CD4-positive, alpha-beta T cell treated with Interleukin-4 for 1 hour (primary cell): ENCODE measurements around the gene ATL2.
"Not testable (repeated sequence)": the region's sequence is repeated elsewhere in the genome, so short reads cannot be mapped to it uniquely, and the experiment has no call there.

ENCODE experiments used
- DNase-seq, 2 donors: peaks; one replicate each; pipeline ENCODE4 v3.0.0-alpha.2; 2020 to 2022

Gene ATL2

DNA sequence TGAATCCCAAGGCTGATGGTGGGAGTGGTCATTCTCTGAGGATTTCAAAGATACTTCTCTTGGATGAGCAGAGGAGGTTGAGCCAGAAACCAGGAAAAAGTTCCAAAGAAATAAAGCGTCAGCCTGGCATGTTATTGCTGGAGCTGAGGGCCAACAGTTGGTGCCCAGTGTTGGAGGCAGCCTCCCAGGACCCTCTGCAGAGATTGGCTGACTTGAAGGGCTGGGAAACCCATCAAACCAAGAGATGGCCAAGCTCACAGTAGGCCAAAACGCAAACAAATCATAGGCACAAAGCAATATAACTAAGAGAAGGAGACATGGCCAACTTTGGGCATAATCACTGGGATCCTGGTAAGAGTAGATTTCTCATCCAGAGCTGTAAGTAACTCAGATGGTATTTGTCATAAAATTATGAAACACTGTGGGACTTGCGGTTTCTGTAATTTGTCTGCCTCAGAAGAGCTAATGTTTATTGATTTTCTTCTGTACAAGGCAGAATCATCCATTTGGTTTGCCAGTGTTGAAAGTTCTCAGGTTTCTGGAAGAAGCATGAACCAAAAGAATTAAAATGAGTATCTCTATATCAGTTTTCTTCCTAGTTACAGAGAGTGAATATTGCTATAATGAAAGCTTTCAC lies 108.3 kb downstream of the ATL2 start:
- DNase-seq: no peak

GRCh38 chr2:38268001-38268400 lies 109.1 kb downstream of the ATL2 start:
- no peak for DNase-seq

DNA sequence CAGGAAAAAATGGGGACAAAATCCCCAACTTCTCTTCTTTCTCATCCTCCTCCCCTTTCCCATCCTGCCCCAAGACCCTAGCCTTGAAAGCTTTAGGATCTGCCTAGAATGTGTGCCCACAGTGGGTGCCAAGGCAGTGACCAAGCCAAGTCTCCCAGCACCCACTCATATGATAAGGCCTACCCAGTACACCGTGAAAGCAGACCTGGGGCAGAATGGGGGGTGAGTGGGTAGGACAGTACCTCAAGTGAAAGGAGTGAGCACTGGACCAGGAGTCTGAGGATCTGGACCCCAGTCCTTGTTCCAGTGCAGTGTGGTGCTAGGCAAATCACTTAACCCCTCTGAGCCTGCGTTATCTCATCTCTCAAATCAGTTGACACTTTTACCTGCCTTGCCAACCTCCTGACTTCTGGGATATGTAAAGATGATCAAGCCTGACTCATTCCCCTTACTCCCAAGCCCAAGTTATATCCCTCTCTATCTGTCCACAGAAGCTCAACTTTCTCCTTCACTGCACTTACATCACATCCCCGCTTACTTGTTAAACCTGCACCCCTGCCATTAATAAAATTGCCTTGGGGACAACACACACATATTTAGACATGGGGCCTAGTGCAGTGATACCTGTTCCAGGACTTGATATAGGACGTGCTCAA lies 109.7 kb downstream of the ATL2 start:
- DNase-seq: no peak

GRCh38 chr2:38266382-38267061 lies 110.6 kb downstream of the ATL2 start:
- DNase-seq: no peak

GRCh38 chr2:38265461-38265860 lies 111.6 kb downstream of the ATL2 start:
- no peak for DNase-seq

GRCh38 chr2:38264396-38265221 lies 112.5 kb downstream of the ATL2 start:
- no peak for DNase-seq

- no peak for DNase-seq
Measured at GRCh38 chr2:38263293-38263692, 113.8 kb downstream of the ATL2 start.

DNA sequence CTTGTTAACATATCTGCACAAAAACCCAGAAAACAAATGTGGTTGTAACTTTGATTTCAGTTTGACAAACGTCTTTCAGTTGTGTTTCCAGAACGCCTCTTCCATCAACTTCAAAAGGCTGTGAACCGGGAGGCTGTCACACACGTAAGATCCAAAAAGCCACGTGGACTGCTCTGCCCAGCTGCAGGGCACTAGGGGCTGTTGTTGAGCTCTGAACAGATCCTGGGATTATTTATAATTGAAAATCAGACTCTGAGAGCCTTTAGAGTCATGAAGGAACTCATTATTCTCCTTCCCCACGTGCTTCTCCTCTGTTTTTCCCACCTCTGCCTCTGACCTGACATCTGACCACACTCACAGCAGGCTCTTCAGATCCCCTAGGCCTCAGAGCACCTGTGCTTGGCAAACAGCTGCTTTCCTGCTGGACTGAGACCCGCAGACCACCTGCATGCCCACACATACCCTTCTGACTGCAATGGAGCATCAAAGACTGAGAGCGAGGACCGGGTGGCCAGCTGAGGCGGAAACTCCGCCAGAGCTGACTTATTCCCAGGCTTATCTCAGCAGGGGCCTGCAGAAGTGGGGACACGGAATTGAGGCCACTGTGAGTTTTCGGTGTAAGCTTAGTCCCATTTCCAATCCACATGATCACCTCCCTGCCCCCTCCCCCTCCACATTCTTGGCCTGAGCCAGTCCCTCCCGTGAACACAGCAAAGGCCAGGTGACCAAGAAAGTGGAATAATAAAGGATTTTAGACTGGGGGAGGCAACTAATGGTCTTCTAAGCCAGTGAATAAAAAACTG lies 114.8 kb downstream of the ATL2 start:
- DNase-seq: no peak

DNA sequence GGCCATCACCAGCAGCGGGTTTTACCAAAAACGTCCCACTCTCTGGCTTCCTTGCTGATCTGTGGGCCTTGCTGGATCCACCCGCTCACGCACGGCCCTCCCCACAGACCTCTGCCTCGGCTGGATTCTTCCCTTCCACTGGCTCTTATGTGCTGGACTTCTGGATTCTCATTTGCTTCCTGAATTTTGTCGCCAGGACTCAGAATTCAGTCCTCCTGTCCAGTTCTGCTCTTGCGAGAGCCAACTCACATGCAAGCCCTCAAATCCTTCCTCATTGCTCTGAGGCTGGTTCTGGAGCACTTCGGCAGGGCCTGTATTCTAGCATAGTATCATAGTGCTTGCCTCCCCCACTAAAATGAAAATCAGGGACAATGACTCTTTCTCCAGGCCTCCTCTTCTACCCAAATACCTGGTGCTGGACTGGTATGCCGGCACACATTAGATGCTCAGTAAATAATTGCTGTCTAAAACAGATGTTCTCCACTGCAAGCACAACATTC lies 115.5 kb downstream of the ATL2 start:
- no peak for DNase-seq

DNA sequence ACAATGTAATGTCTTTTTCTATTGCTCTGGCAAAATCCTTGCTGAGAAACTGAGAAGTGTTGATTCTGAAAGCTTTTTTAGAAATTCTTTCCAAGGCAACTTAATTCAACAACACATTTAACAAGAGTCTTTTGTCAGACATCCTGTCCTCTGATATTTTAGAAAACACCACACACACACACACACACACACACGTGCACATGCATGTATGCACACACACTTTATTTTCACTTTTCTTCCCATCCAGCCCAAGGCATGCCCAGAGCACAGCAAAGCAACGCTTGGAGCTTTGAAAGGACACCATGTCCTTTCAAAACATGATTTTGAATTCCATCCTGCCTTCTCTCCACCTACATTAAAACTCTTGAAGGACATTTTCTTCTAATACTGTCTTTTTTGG lies 116.1 kb downstream of the ATL2 start:
- DNase-seq: no peak

DNA sequence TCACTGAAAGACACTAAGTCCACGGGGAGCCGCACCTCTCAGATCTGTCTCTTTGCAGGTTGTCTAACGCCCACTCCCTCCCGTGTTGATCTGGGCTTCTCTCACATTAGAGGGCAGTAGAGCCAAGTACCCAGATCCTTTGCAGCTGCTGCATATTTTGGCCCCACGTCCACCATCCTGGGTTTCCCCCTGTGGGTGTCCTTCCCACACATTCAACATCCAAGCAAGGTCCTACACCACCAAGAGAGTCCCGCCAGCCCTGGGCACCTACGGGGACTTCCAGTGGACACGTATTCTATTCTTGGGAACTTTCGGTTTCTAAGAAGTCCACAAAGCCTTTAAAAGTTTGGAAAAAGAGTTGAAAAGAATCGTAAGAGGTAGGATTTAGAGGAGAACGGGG lies 116.6 kb downstream of the ATL2 start:
- no peak for DNase-seq

DNA sequence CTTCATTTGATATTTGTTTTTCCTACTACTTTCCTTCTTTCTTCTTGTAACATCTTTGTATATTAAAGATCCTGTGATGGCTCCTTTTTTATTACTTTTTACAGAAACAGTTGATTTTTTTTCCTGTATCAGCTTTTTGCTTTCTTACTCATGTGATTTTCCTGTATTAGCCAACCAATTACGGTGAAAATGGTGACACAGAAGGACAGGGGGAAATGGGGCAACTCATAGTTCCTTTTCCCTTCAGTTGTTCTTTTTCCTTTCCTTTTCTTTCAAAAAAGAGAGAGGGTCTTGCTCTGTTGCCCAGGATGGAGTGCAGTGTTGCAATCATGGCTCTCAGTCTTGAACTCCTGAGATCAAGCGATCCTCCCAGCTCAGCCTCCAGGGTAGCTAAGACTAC lies 117.8 kb downstream of the ATL2 start:
- DNase-seq: no peak

DNA sequence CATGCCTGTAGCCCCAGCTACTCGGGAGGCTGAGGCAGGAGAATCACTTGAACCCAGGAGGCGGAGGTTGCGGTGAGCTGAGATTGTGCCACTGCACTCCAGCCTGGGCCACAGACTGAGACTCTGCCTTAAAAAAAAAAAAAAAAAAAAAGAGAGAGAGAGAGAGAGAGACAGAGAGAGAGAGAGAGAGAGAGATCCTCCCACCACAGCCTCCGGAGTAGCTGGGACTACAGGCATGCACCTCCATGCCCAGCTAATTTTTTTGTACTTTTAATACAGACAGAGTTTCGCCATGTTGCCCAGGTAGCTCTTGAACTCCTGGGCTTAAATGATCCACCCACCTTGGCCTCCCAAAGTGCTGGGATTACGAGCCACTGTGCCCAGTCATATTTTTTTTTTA lies 119.4 kb downstream of the ATL2 start:
- not testable (repeated sequence) for DNase-seq

GRCh38 chr2:38256610-38257009 lies 120.5 kb downstream of the ATL2 start:
- DNase-seq: no peak

- DNase-seq: no peak
Measured at GRCh38 chr2:38255211-38255610, 121.9 kb downstream of the ATL2 start.

GRCh38 chr2:38254796-38255195 lies 122.3 kb downstream of the ATL2 start:
- no peak for DNase-seq

DNA sequence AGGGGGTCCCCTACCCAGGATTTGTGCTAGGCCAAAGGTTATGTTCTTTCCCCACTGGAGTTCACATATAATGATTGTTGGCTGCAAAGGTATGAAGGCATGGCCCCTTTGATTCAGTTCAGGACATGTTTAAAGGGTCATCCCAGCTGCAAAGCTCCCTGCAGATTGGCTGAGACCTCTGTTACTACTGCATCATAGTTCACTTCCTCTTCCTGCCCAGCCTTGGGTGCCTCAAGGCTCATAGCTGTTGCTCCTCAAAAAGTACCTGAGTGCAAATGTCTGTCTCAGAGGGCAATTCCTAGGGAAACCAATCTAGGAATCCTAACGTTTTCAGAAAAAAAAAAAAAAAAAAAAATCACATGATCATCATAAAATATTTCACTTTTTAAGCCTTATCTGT lies 125.1 kb downstream of the ATL2 start:
- DNase-seq: no peak

DNA sequence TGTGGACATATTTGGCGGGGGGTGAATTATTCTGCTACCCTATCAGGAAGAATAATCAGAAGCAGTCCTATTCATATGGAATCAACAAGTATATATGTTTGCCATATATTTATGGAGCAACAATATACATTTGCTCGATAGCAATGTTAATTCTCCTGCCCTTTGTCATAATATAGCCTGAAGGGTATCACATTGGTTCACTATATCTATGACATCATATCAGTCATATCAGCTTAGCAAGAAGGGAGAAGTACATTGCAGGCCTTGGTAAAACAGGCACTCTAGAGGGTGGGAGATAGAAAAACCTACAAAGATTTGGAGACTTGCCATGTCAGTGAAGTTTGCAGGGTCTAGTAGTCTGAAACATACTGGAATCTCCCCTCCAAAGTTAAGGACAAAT lies 128.4 kb downstream of the ATL2 start:
- no peak for DNase-seq

- no peak for DNase-seq
Measured at GRCh38 chr2:38248255-38248654, 128.8 kb downstream of the ATL2 start.

GRCh38 chr2:38246105-38246504 lies 131.0 kb downstream of the ATL2 start:
- no peak for DNase-seq

DNA sequence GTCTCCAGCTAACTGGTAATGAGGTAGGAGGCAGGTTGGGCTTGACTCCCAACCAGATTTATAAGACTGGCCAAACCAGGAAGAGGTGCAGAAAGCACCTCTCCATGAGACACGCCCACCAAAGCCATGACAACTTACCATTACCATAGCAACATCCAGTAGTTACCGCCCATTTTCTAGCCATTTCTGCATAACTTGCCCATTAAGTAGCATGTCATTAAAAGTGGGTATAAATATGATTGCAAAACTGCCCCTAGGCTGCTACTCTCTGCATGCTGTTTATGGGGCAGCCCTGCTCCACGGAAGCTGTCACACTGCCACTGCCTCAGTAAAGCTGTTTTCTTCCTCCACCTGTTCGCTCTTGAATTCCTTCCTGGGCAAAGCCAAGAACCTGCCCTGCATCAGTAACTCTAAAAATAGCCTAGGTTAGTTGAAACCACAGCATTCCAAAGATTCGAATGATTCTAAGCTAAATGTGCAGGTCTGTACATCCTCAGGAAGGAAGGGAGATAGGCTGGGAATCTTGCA lies 131.9 kb downstream of the ATL2 start:
- DNase-seq: no peak

DNA sequence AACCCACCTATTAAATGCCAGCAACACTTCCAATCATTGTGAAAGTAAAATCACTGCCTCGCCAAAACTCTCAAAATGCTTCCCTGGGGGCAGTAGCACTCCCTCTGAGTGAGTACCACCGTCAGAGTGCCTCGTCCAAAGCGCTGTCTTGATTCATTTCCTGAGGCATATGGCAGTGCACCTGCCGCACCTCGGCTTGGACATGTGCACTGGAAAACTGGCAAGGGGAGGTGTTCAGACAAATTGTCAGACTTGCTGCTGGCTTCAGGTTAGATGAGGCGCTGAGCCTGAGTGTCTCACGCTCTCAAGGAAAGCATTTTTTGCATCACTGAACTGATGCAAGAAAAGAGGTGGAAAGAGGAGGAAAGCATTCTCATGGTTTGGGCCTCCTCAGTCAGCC lies 132.8 kb downstream of the ATL2 start:
- DNase-seq: no peak
